HepG2 (cell line): Measurements from ENCODE around the gene TOE1. TPM values are rescaled to one million over a fixed set of nuclear protein-coding genes. Genes with fewer than 3 reads are reported as not detected.

Source experiments
- ATAC-seq: fragments of 200-7000 bp; cut with Tn5 transposase; 3 replicates; pipeline ENCODE4 v1.9.1; 2020; ENCODE audit warnings: mild to moderate bottlenecking, moderate library complexity
- BruUV-seq: library from RNA; stranded (reverse); fragments of 400-500 nt; replicated peaks from 2 replicates; lab custom pipeline; 2021; lab: Mats Ljungman, UMichigan
- CTCF ChIA-PET: fragments of 300-600 bp; formaldehyde crosslinking; extraction: SDS; loops from one replicate; lab custom pipeline; 2021; ENCODE audit warnings: low total read pairs, inconsistent platforms, low intra/inter-chr PET ratio; lab: Yijun Ruan, JAX
- POLR2A ChIA-PET: fragments of 350-600 bp; sonication (Branson Sonifier 250); formaldehyde crosslinking; loops from one replicate; lab custom pipeline; 2020; ENCODE audit warnings: antibody characterized with exemption, inconsistent platforms; lab: Yijun Ruan, JAX
- DNase-seq: peaks from one replicate; pipeline ENCODE4 v3.0.0-alpha.2; 2015; ENCODE audit warnings: low spot score
- FAIRE-seq: peaks from 3 replicates; lab custom pipeline; 2011; peaks lifted over from hg19 to GRCh38; lab: Jason Lieb, UNC
- H2AFZ ChIP-seq: one replicate; pipeline ENCODE4 v1.6.1; 2011; ENCODE audit warnings: low read length, inconsistent platforms
- H3K27ac ChIP-seq: fragments of 300-600 bp; 3 replicates; pipeline ENCODE4 v1.8.0; 2011; ENCODE audit warnings: mixed run types, mild to moderate bottlenecking, mixed read lengths, low read length, inconsistent platforms; ENCODE audit not compliant: insufficient read depth; ENCODE audit errors: extremely low read length
- H3K27me3 ChIP-seq, 2 experiments: fragments of 200-600 bp in 1 of 2; 2 replicates in 1 of 2; 3 replicates in 1 of 2; pipeline versions ENCODE4 v1.6.0 to v1.8.0; 2011; ENCODE audit warnings: low read length in 2 of 2, mild to moderate bottlenecking in 2 of 2, moderate library complexity in 2 of 2, inconsistent platforms in 1 of 2; ENCODE audit not compliant: insufficient read depth in 2 of 2, control insufficient read depth in 1 of 2
- H3K36me3 ChIP-seq, 2 experiments: fragments of 200-600 bp in 1 of 2; replicated peaks in 1 of 2; 2 replicates in 1 of 2; 3 replicates in 1 of 2; pipeline versions ENCODE4 v1.5.1 to v1.8.0; 2011; ENCODE audit warnings: low read length in 2 of 2, inconsistent platforms in 1 of 2; ENCODE audit not compliant: insufficient read depth in 2 of 2, control insufficient read depth in 1 of 2
- H3K4me1 ChIP-seq: 2 replicates; pipeline ENCODE4 v1.5.1; 2012; ENCODE audit warnings: low read length, inconsistent platforms; ENCODE audit not compliant: insufficient read depth
- H3K4me2 ChIP-seq: 2 replicates; pipeline ENCODE4 v1.6.0; 2011; ENCODE audit warnings: low read depth, low read length, inconsistent platforms
- H3K4me3 ChIP-seq, 3 experiments: fragments of 200-600 bp in 1 of 3; sonication (generic), shearing (Covaris generic) in 1 of 3; replicated peaks in 1 of 3; 2 replicates each; pipeline ENCODE4 v1.5.1; 2011 to 2016; ENCODE audit warnings: low read length in 3 of 3, inconsistent platforms in 2 of 3, low read depth in 2 of 3, mild to moderate bottlenecking in 2 of 3, control low read depth in 1 of 3, mixed read lengths in 1 of 3; ENCODE audit not compliant: insufficient read depth in 1 of 3
- H3K79me2 ChIP-seq: one replicate; pipeline ENCODE4 v1.6.1; 2011; ENCODE audit warnings: low read length, inconsistent platforms; ENCODE audit not compliant: insufficient read depth
- H3K9ac ChIP-seq: 2 replicates; pipeline ENCODE4 v1.6.0; 2011; ENCODE audit warnings: mild to moderate bottlenecking, low read depth, low read length, inconsistent platforms; ENCODE audit not compliant: insufficient read depth
- H3K9me3 ChIP-seq: 2 replicates; pipeline ENCODE4 v1.5.1; 2012; ENCODE audit warnings: mild to moderate bottlenecking, low read length
- H4K20me1 ChIP-seq: 2 replicates; pipeline ENCODE4 v1.6.0; 2011; ENCODE audit warnings: inconsistent platforms, mild to moderate bottlenecking, low read length, moderate library complexity; ENCODE audit not compliant: insufficient read depth
- BRF2 ChIP-seq: sonication (generic); formaldehyde crosslinking; IDR thresholded peaks from 2 replicates; pipeline ENCODE4 v1.8.1; 2022; ENCODE audit warnings: mild to moderate bottlenecking, missing genetic modification reagents
- CBX2 ChIP-seq, 2 experiments: fragments of 200-600 bp in 1 of 2; sonication (generic); formaldehyde crosslinking in 1 of 2; IDR thresholded peaks; 2 replicates each; pipeline versions ENCODE4 v1.7.0 to v1.8.1; 2018 to 2022; ENCODE audit warnings: low read depth in 2 of 2, low read length in 1 of 2, mild to moderate bottlenecking in 1 of 2, missing genetic modification reagents in 1 of 2
- CHD4 ChIP-seq: fragments of 200-600 bp; sonication (generic); IDR thresholded peaks from 2 replicates; pipeline ENCODE4 v1.7.0; 2017; ENCODE audit warnings: mild to moderate bottlenecking, low read length, borderline replicate concordance
- FOXA3 ChIP-seq: IDR thresholded peaks from 2 replicates; pipeline ENCODE4 v1.6.1; 2016; ENCODE audit warnings: missing genetic modification reagents, missing compliant biosample characterization
- FOXP4 ChIP-seq: sonication (generic); formaldehyde crosslinking; IDR thresholded peaks from 2 replicates; pipeline ENCODE4 v1.4.0; 2020; ENCODE audit warnings: missing genetic modification reagents
- IRF1 ChIP-seq: sonication (generic); formaldehyde crosslinking; IDR thresholded peaks from 2 replicates; pipeline ENCODE4 v1.4.0; 2020; ENCODE audit warnings: low read depth, mild to moderate bottlenecking, missing genetic modification reagents
- NR2F1 ChIP-seq, 2 experiments: fragments of 450-650 bp in 1 of 2; formaldehyde crosslinking in 1 of 2; IDR thresholded peaks; 2 replicates each; pipeline versions ENCODE4 v1.5.0 to v1.6.1; 2016 to 2020; ENCODE audit warnings: mild to moderate bottlenecking in 1 of 2, missing compliant biosample characterization in 1 of 2, missing genetic modification reagents in 1 of 2, moderate library complexity in 1 of 2
- RAD21 ChIP-seq: fragments of 450-650 bp; formaldehyde crosslinking; IDR thresholded peaks from 2 replicates; pipeline ENCODE4 v1.5.0; 2020; ENCODE audit warnings: mild to moderate bottlenecking
- REL ChIP-seq: sonication (generic); formaldehyde crosslinking; conservative IDR thresholded peaks from 2 replicates; pipeline ENCODE4 v1.8.0; 2022; ENCODE audit warnings: mild to moderate bottlenecking, missing genetic modification reagents, moderate library complexity
- SATB2 ChIP-seq: sonication (generic); formaldehyde crosslinking; IDR thresholded peaks from 2 replicates; pipeline ENCODE4 v1.5.0; 2020; ENCODE audit warnings: missing genetic modification reagents
- ZFP36 ChIP-seq: fragments of 150-350 bp; IDR thresholded peaks from 2 replicates; pipeline ENCODE4 v1.6.1; 2018; ENCODE audit warnings: borderline replicate concordance, low read length, low read depth; ENCODE audit not compliant: partially characterized antibody
- ZNF710 ChIP-seq: sonication (generic); formaldehyde crosslinking; IDR thresholded peaks from 2 replicates; pipeline ENCODE4 v1.5.0; 2020; ENCODE audit warnings: mild to moderate bottlenecking, missing genetic modification reagents, borderline replicate concordance
- ZNF891 ChIP-seq: sonication (generic); formaldehyde crosslinking; IDR thresholded peaks from 2 replicates; pipeline ENCODE4 v1.5.0; 2020; ENCODE audit warnings: mild to moderate bottlenecking, missing genetic modification reagents
- WGBS: methylation state at CpG from one replicate; pipeline ENCODE4 v1.1.6; 2017; ENCODE audit warnings: low lambda C conversion rate; 5-methylcytosine and 5-hydroxymethylcytosine counted together
- in situ Hi-C: cut with HindIII; loops from 2 replicates; pipeline ENCODE4 v1.10.0; 2017; ENCODE audit warnings: low pct_unique_long_range_greater_than_20kb; ENCODE audit not compliant: extremely low pct_ligation_motif_present
- intact Hi-C: fragments of 100-400 bp; cut with micrococcal nuclease; formaldehyde crosslinking; loops from one replicate; pipeline ENCODE4 v1.10.0; 2022; ENCODE audit not compliant: unreplicated experiment
- polyA plus RNA-seq, 8 experiments: library from polyadenylated mRNA; depleted of rRNA in 3 of 8; stranded (reverse) in 7 of 8; unstranded in 1 of 8; fragments of >200 nt; fragmentation: Illumina TruSeq in 4 of 8; extraction: Trizol in 4 of 8; gene quantifications; 2 replicates each; pipeline versions ENCODE4 v1.2.1 to v1.2.3, GENCODE V29; 2011 to 2016; ENCODE audit warnings: low read depth in 4 of 8, missing spikeins in 1 of 8, mixed read lengths in 1 of 8; ENCODE audit not compliant: insufficient read depth in 1 of 8
- total RNA-seq, 5 experiments: library from RNA; depleted of rRNA; stranded (reverse); fragments of >200 nt; fragmentation: Illumina TruSeq; extraction: Trizol; gene quantifications; 2 replicates each; pipeline ENCODE4 v1.2.3, GENCODE V29; 2016; ENCODE audit warnings: low read depth in 1 of 5

Gene TOE1
- total and polyA plus RNA-seq, 2 of the 13 experiments (the other 11 are each of a cell fraction or from before 2014, with no cell fraction given), result 14.1 to 19.0 TPM

GRCh38 chr1:45305231-45305630, 34.7 kb upstream of the TOE1 start:
- Histone ChIP-seq H3K27me3 (no peaks in the 10 kb centered on the region), H3K9me3 (no peaks in the 10 kb centered on the region), H3K79me2 (no peaks in the 10 kb centered on the region), H3K4me2 (peak overlapping the region; percentile 86; the same call in 1 of the 2 replicates), H3K27ac (no peak overlapping the region), H3K4me3 (no peak overlapping the region), H4K20me1 (no peaks in the 10 kb centered on the region), H3K36me3 (no peaks in the 10 kb centered on the region), H3K9ac (peak overlapping the region; percentile 81), H3K4me1 (peaks cover 39% of the 10 kb centered on the region), H2AFZ (no peak overlapping the region)
- no peak for TF ChIP-seq FOXP4
- no peak for TF ChIP-seq NR2F1 (CRISPR knock-in tag; IDR thresholded peaks at IDR 0.05)
- no peak for TF ChIP-seq IRF1 (CRISPR knock-in tag)
- no peak for TF ChIP-seq CHD4
- no peak for TF ChIP-seq REL (CRISPR knock-in tag)
- no peak for TF ChIP-seq ZFP36
- no peak for TF ChIP-seq SATB2 (CRISPR knock-in tag)
- TF ChIP-seq BRF2 (CRISPR knock-in tag), result no peak
- TF ChIP-seq ZNF891 (CRISPR knock-in tag), result no peak
- TF ChIP-seq FOXA3 (CRISPR knock-in tag), result no peak
- TF ChIP-seq ZNF710 (CRISPR knock-in tag), result no peak
- no peak for TF ChIP-seq CBX2 (IDR thresholded peaks at IDR 0.05; ENCODE audit: low read depth, low read length)
- no peak for TF ChIP-seq CBX2 (CRISPR knock-in tag; IDR thresholded peaks at IDR 0.05; ENCODE audit: low read depth)
- TF ChIP-seq RAD21 (CRISPR knock-in tag), result no peak
- BruUV-seq, result no TSS peak
- WGBS, result 87% methylated on average over 10 of the region's 10 CpGs
- ChIA-PET POLR2A (interaction anchor here (0.7 to 10.2 kb wide), 6 partner anchors 9 to 505 kb away, joined by 3 to 231 read pairs (median 6); partner anchors contain the start of genes HECTD3, MUTYH, PLK3 and TESK2), CTCF (interaction anchor here (0.9 to 3.0 kb wide), 3 partner anchors 287 to 293 kb away, joined by 3 to 13 read pairs (median 12); no protein-coding TSS in a partner anchor)
- in situ Hi-C loops, result loop anchor here (10.0 kb wide), 1 partner anchor 470 kb away; no protein-coding TSS in a partner anchor
- intact Hi-C loops, result loop anchor here (10.0 kb wide), 1 partner anchor 480 kb away; no protein-coding TSS in a partner anchor
- FAIRE-seq (no peak), ATAC-seq (no peak), DNase-seq (no peak)
